Diencephalon (tissue), 1 donor: ENCODE results near the gene TMEM11. TPM values are rescaled to one million over a fixed set of nuclear protein-coding genes. Genes with fewer than 3 reads are reported as not detected.

ENCODE experiments used
- small RNA-seq: library from RNA; depleted of rRNA; stranded (forward); fragments of <200 nt; gene quantifications from one replicate; pipeline ENCODE3, GENCODE V24; 2014
- total RNA-seq: library from RNA; depleted of rRNA; stranded (reverse); fragments of >200 nt; gene quantifications from one replicate; pipeline ENCODE4 v1.2.3, GENCODE V29; 2014

Gene TMEM11, protein sequence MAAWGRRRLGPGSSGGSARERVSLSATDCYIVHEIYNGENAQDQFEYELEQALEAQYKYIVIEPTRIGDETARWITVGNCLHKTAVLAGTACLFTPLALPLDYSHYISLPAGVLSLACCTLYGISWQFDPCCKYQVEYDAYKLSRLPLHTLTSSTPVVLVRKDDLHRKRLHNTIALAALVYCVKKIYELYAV
- total RNA-seq: 12.9 TPM

DNA sequence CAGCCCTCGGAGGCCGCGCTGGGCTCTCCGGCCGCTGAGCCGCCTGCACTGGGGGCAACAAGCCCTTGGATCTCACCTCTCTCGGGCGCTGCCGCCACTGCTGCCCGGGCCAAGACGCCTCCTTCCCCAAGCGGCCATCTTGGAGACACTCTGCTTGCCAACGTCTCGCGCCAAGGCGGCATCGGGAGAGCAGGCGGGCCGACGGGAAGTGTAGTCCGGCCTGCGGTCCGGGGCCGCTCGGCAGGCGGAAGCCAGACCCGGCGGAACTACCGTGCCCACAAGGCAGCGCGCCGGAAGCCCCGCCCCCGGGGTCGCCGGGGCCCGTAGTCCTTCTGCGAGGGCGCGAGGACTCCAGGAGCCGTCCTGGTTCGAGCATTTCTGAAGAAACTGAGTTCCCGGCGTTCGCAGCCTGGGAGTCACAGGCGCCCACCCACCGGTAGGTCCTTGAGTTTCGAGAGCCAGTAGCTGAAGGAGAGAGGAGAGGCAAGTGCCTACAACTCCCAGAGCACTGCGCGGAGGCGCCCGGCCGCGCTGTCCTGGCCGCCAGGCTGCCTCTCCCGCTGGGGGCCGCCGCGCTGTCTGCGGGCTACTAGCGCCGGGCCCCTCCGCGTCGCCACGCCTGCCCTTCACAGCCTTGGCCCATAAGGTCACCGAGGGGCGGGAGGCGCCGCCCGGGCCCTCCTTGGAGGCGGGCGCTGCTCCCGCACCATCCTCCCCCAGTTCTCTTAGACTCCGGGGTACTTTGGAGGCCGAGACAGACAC, at the start of gene TMEM11:
TSS of gene TMEM11 (minus strand) at position 147 of the 762 bp plus-strand sequence. CDS start at position 138, 9 bp downstream.

DNA sequence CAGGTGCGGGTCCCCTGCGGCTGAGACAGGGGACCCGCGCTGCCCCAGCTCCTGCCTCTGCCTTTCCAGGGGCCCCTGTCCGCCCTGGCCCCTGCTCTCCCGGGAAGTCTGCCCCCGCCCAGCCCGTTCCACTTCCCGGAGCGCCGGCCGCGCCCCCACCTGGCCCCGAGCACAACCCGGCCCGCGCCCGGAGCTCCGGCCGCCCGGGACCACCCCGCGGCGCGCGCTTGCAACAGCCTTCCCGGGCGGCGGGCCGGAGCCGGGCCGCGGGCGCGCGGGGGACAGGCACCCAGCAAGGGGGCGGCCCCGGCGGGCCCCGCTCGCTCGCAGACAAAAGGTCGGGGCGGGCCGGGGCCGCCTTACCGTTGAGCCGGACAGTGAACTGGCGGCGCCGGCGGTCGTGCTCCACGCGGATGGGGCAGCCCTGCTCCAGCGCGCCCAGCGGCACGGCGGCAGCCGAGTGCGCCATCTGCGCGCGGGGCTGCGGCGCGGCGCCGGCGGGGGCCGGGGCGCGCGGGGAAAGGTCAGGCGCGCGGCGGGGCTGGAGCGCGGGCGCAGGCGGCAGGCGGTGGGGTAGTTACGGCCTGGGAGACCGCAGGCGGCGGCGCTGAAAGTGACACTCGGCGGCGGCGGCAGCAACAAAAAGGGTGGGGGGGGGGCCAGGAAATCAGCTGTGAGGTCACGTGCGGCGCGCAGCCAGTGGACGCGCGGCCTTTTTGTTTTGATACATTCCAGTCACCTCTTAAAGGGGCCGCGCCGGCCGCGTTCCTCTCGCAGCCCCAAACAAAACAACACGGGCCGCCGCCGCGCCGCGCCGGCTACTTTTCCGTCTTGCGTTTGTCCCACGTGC, 39.1 kb upstream of the TMEM11 start, which contains the start of gene NATD1:
TSS of gene NATD1 (minus strand) at position 615 of the 850 bp plus-strand sequence. CDS start at position 469, 146 bp downstream.

Small RNA genes within 50 kb of the gene (small RNA-seq; reads per million reads assigned to genes)
- not detected for gene RN7SL426P

Other genes with a start within 250 kb of the TMEM11 start
- 437 TPM for gene USP22, start 171.2 kb downstream of the TMEM11 start, total RNA-seq
- 15.2 TPM for gene DHRS7B, start 87.2 kb downstream of the TMEM11 start, total RNA-seq
- gene NATD1, start 39.2 kb upstream of the TMEM11 start, total RNA-seq: 1.6 TPM
- gene MAP2K3, start 70.5 kb upstream of the TMEM11 start, total RNA-seq: 5.1 TPM
- gene KCNJ12, start 162.2 kb upstream of the TMEM11 start, total RNA-seq: 6.0 TPM